Activated T-helper 1 cell treated with anti-CD3 and anti-CD28 coated beads, Interleukin-12 subunit alpha, Interleukin-12 subunit beta, Interleukin-2, Interleukin-4 antibody, amounts not matched to agents 30 ng/mL and 10 ng/mL and 1 ng/mL, durations not matched to agents 14 hours and 24 hours and 36 hours (primary cell): ENCODE data around the gene TJP2. TPM values are rescaled to one million over a fixed set of nuclear protein-coding genes. Genes with fewer than 3 reads are reported as not detected.

Experiments
- DNase-seq: peaks from one replicate; pipeline ENCODE4 v3.0.0; 2021; ENCODE audit warnings: low spot score
- H3K27ac Mint-ChIP-seq: one replicate; pipeline ENCODE4 v1.8.0; 2021; ENCODE audit warnings: mild to moderate bottlenecking, mixed read lengths
- H3K27me3 Mint-ChIP-seq: one replicate; pipeline ENCODE4 v1.8.0; 2022; ENCODE audit warnings: mild to moderate bottlenecking, moderate library complexity, mixed read lengths; ENCODE audit not compliant: insufficient read depth
- H3K36me3 Mint-ChIP-seq: one replicate; pipeline ENCODE4 v1.8.0; 2021; ENCODE audit warnings: low read depth, mixed read lengths
- H3K4me1 Mint-ChIP-seq: one replicate; pipeline ENCODE4 v1.8.0; 2021; ENCODE audit warnings: low read depth, mixed read lengths
- H3K4me3 Mint-ChIP-seq: one replicate; pipeline ENCODE4 v1.8.0; 2021; ENCODE audit warnings: mild to moderate bottlenecking, moderate library complexity, mixed read lengths
- H3K9me3 Mint-ChIP-seq: one replicate; pipeline ENCODE4 v1.8.0; 2021; ENCODE audit warnings: mixed read lengths
- intact Hi-C: fragments of 100-400 bp; cut with micrococcal nuclease; formaldehyde crosslinking; loops from one replicate; pipeline ENCODE4 v1.15.1; 2024
- total RNA-seq: library from RNA; stranded (reverse); gene quantifications from 2 replicates; pipeline ENCODE4 v1.2.3, GENCODE V29; 2022

TJP2 gene
- total RNA-seq, 1 donor from 2014 or later: 20.7 TPM

DNA sequence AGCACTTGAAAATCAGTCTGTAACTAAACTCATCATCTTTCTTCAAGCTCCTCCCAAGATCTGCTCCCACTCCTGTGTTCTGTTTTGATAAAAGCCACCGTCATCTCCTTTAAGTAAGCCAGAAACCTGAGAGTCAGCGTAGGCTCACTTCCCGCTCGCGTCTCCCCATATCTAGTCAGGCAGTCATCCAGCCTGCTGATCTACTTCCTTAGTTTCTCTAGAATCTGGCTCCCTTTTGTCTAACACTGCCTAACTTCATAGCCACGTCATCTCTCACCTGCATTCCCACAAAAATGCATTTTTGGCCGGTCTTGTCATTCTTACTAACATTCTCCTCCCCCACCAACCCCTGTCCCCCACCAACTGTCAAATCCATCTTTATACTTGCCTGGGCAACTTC lies 3.0 kb upstream of the TJP2 start:
- Mint-ChIP-seq H3K27me3 (peaks cover 13% of the 10 kb centered on the region), H3K36me3 (no peaks in the 10 kb centered on the region), H3K9me3 (no peaks in the 10 kb centered on the region), H3K4me1 (peaks cover 57% of the 10 kb centered on the region), H3K4me3 (no peak overlapping the region), H3K27ac (no peak overlapping the region)
- intact Hi-C loops: loop anchor here (5.0 kb wide), 2 partner anchors 49 to 134 kb away; partner anchors contain the start of gene FXN
- DNase-seq: no peak

GRCh38 chr9:69171517-69171916 lies 2.6 kb upstream of the TJP2 start:
- DNase-seq: no peak
- Mint-ChIP-seq H3K9me3 (no peaks in the 10 kb centered on the region), H3K27me3 (peaks cover 15% of the 10 kb centered on the region), H3K4me1 (peaks cover 62% of the 10 kb centered on the region), H3K4me3 (no peak overlapping the region), H3K36me3 (no peaks in the 10 kb centered on the region), H3K27ac (no peak overlapping the region)
- intact Hi-C loops: loop anchor here (5.0 kb wide), 2 partner anchors 49 to 134 kb away; partner anchors contain the start of gene FXN

- Mint-ChIP-seq H3K27me3 (peaks cover 18% of the 10 kb centered on the region), H3K36me3 (no peaks in the 10 kb centered on the region), H3K27ac (no peak overlapping the region), H3K9me3 (no peaks in the 10 kb centered on the region), H3K4me1 (peaks cover 71% of the 10 kb centered on the region), H3K4me3 (peak overlapping the region; percentile 78)
- DNase-seq: no peak
- intact Hi-C loops: loop anchor here (5.0 kb wide), 2 partner anchors 51 to 136 kb away; partner anchors contain the start of gene FXN
These were observed 1.2 kb upstream of the TJP2 start for GRCh38 chr9:69172895-69173294.

DNA sequence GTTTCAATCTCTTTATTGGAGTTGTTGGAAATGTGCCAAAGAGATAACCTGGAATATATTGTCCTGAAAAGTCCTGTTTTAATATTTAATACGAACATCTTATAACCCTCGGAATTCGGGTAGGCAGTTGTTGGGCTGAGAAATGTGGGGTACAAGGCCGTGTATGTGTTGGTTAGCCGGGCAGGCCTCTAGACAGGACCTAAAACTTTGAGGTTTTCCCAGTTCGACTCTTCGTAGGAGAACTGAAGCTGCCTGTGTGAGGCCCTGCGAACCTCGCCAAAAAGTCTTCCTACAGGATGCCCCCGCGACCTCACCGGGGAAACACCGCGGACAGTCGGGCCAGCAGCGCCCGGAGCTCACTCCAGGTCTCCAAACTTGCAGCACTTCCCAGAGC lies 583 bp upstream of the TJP2 start:
- Mint-ChIP-seq H3K9me3 (no peaks in the 10 kb centered on the region), H3K4me3 (peak overlapping the region; percentile 78), H3K36me3 (no peaks in the 10 kb centered on the region), H3K27me3 (peaks cover 18% of the 10 kb centered on the region), H3K27ac (peak overlapping the region; percentile 69), H3K4me1 (peaks cover 73% of the 10 kb centered on the region)
- no peak for DNase-seq
- intact Hi-C loops: loop anchor here (5.0 kb wide), 2 partner anchors 51 to 136 kb away; partner anchors contain the start of gene FXN

GRCh38 chr9:69174616-69175463 lies 763 bp downstream of the TJP2 start:
- H3K4me1 Mint-ChIP-seq: peaks cover 70% of the 10 kb centered on the region
- intact Hi-C loops: loop anchor here (2.0 to 5.0 kb wide), 5 partner anchors 18 to 1237 kb away; partner anchors contain the start of genes FXN and KLF9
- H3K27ac Mint-ChIP-seq: peak overlapping the region; percentile 69
- DNase-seq: peak; percentile 21
- H3K27me3 Mint-ChIP-seq: peaks cover 18% of the 10 kb centered on the region
- peak overlapping the region; percentile 82 for H3K4me3 Mint-ChIP-seq
- H3K36me3 Mint-ChIP-seq: no peaks in the 10 kb centered on the region
- H3K9me3 Mint-ChIP-seq: no peaks in the 10 kb centered on the region

GRCh38 chr9:69175486-69175885 lies 1.4 kb downstream of the TJP2 start:
- Mint-ChIP-seq H3K36me3 (no peaks in the 10 kb centered on the region), H3K9me3 (no peaks in the 10 kb centered on the region), H3K4me1 (peaks cover 75% of the 10 kb centered on the region), H3K4me3 (peak overlapping the region; percentile 82), H3K27me3 (peaks cover 18% of the 10 kb centered on the region), H3K27ac (peak overlapping the region; percentile 69)
- DNase-seq: no peak
- intact Hi-C loops: loop anchor here (2.0 to 5.0 kb wide), 3 partner anchors 17 to 1237 kb away; partner anchors contain the start of gene KLF9

GRCh38 chr9:69176471-69177171 lies 2.5 kb downstream of the TJP2 start:
- Mint-ChIP-seq H3K4me1 (peaks cover 74% of the 10 kb centered on the region), H3K36me3 (peaks cover 2% of the 10 kb centered on the region), H3K27me3 (peaks cover 11% of the 10 kb centered on the region), H3K27ac (peak overlapping the region; percentile 0), H3K9me3 (no peaks in the 10 kb centered on the region), H3K4me3 (peak overlapping the region; percentile 82)
- intact Hi-C loops: loop anchor here (5.0 kb wide), 1 partner anchor 1236 kb away; the partner anchor contains the start of gene KLF9
- no peak for DNase-seq

- DNase-seq: no peak
- Mint-ChIP-seq H3K9me3 (no peaks in the 10 kb centered on the region), H3K27me3 (peaks cover 7% of the 10 kb centered on the region), H3K27ac (peak overlapping the region; percentile 55), H3K4me3 (no peak overlapping the region), H3K36me3 (peaks cover 11% of the 10 kb centered on the region), H3K4me1 (peaks cover 74% of the 10 kb centered on the region)
- intact Hi-C loops: loop anchor here (5.0 kb wide), 1 partner anchor 1234 kb away; the partner anchor contains the start of gene KLF9
These were observed 4.5 kb downstream of the TJP2 start for GRCh38 chr9:69178583-69179011.

DNA sequence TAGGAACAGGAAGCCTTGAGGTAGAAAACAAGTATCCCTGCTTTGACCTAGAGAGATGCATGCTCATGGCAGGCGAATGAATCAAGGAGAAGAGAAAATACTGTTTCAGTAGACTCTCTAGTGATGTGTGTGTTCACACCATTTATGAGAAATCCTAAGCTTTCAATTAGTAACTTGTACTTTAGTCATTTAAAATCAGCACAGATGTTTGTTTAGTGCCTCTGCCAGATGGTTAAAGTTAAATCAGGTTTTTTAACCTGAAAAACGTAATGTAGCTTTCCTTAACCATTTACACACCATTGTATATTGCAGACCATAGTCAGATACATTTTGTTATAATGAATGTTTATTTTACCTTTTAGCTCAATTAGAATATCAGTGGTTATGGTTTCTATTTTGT lies 5.0 kb downstream of the TJP2 start:
- Mint-ChIP-seq H3K9me3 (no peaks in the 10 kb centered on the region), H3K4me1 (peaks cover 74% of the 10 kb centered on the region), H3K4me3 (no peak overlapping the region), H3K27me3 (peaks cover 6% of the 10 kb centered on the region), H3K36me3 (peaks cover 11% of the 10 kb centered on the region), H3K27ac (no peak overlapping the region)
- DNase-seq: no peak
- intact Hi-C loops: loop anchor here (5.0 kb wide), 1 partner anchor 1233 kb away; the partner anchor contains the start of gene KLF9

DNA sequence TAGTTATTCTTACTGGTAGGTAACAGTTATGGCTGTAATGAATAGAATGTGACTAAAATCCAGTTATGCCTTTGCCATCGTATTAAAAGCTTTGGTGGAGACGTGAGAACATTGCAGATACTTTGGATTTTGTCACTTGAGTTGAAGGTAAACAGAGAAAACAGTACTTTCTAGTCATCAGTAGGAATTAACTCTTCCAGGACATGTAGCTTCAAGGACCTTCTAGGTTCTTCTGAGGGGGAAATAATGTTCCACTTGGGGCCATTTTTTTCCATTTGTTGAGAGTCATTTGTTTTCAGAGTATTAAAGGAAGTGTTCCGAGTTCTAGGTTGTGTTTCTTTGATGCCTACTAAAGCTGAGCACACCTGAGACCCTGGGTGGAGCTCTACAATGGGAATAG lies 6.1 kb downstream of the TJP2 start:
- Mint-ChIP-seq H3K4me3 (peak overlapping the region; percentile 43), H3K27ac (no peak overlapping the region), H3K36me3 (peaks cover 11% of the 10 kb centered on the region), H3K27me3 (peaks cover 6% of the 10 kb centered on the region), H3K9me3 (no peaks in the 10 kb centered on the region), H3K4me1 (peaks cover 64% of the 10 kb centered on the region)
- intact Hi-C loops: loop anchor here (1.0 to 10.0 kb wide), 2 partner anchors 11 to 575 kb away; no protein-coding TSS in a partner anchor
- no peak for DNase-seq

DNA sequence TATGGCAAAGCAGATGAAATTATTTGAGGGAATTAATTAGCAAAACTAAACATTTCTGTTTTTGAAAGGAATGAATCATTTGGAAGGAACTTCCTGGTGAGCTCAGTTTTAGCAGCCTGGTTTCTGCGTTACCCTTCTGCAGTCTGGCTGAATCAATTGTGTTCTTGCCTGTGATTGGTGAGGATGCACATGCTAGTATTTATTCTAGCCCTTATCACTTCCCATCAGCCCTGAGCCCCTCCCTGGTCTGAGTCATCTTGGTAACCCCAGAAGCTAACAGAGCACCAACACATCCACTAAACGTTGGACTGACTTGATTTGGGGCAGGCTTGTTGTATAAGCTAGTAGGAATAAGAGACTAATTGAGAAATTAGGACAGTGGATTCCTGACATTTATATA lies 6.6 kb downstream of the TJP2 start:
- H3K27me3 Mint-ChIP-seq: peaks cover 6% of the 10 kb centered on the region
- peaks cover 59% of the 10 kb centered on the region for H3K4me1 Mint-ChIP-seq
- H3K9me3 Mint-ChIP-seq: no peaks in the 10 kb centered on the region
- peaks cover 11% of the 10 kb centered on the region for H3K36me3 Mint-ChIP-seq
- peak; percentile 47 for DNase-seq
- H3K27ac Mint-ChIP-seq: peak overlapping the region; percentile 32
- peak overlapping the region; percentile 43 for H3K4me3 Mint-ChIP-seq
- intact Hi-C loops: loop anchor here (1.0 to 10.0 kb wide), 2 partner anchors 11 to 574 kb away; no protein-coding TSS in a partner anchor

DNA sequence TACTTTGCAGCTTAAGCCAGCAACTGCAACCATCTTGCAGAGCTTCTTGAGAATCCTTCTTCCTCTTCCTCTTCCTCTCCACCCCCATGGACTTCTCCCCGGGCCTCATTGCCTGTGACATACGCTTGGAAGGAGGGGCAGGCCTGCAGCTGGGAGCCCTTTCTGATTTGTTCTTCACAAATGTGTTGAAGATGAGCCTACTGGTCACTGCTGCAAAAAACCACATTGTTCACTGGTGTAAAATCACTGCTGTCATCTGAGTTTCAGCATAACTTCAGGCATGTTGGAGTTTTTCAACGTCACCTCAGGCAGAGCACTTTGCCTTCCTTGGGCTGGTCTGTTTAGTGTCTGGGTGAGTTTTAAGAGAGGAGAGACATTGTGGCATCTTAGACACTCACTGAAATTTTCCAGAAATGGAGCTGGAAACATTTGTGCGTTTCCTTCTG lies 7.9 kb downstream of the TJP2 start:
- Mint-ChIP-seq H3K36me3 (peaks cover 11% of the 10 kb centered on the region), H3K27me3 (peaks cover 1% of the 10 kb centered on the region), H3K27ac (peak overlapping the region; percentile 9), H3K9me3 (no peaks in the 10 kb centered on the region), H3K4me3 (peak overlapping the region; percentile 20), H3K4me1 (peaks cover 58% of the 10 kb centered on the region)
- no peak for DNase-seq
- intact Hi-C loops: loop anchor here (10.0 kb wide), 1 partner anchor 573 kb away; no protein-coding TSS in a partner anchor
